GM19438 (cell line): ENCODE measurements around the gene TECRL.

ENCODE experiments used
- ATAC-seq: cut with Tn5 transposase; IDR thresholded peaks from one replicate; pipeline ENCODE4 v1.9.1; 2021; ENCODE audit warnings: low read depth; ENCODE audit not compliant: unreplicated experiment

TECRL gene

DNA sequence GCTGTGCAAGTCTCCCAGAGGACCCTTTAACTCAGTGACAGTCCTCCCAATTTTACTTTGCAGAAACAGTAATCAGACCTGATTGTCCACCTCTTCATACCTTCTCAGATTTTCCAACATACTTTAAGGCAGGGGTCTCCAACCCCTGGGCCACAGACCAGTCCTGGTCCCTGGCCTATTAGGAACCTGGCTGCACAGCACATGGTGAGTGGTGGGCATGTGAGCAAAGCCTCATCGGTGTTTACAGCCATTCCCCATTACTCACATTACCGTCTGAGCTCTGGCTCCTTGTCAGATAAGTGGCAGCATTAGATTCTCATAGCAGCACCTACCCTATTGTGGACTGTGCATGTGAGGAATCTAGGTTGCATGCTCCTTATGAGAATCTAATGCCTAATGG, 74.3 kb downstream of the TECRL start:
- no peak for ATAC-seq

DNA sequence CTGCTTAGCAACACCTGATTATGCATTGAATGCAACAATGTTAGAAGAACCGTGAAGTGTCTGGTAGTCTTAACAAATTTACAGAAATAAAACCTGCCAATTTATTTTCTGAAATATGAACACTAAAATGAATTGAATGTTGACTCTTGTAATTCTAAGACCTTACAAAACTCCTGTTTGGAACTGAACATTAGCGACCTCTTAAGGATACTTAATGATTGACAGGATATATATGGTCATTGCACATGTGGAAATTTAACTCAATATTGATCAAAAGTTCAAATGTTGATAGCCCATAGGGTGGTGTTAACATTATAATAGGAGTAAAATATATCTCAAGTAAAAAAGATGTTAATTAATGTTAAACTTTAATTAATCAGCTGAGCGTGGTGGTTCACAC, 79.1 kb downstream of the TECRL start:
- no peak for ATAC-seq

DNA sequence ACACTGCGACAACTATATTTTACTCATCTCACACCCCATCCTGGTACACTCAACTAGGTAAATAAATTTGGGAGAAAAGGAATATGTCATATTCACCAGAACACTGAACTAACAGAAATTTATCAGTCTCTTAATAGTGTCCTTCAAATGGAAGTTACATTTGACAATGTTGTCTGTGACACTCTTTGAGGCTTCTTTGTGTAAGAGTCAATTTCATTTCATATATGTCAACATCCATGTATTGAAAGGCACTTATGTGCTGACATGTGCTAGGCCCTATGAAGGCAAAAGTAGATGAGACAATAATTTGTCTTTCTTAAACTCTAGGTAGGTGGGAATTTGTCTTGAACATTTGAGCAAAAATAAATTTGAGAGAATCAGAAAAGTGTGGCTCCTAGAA, 82.0 kb downstream of the TECRL start:
- ATAC-seq = no peak

DNA sequence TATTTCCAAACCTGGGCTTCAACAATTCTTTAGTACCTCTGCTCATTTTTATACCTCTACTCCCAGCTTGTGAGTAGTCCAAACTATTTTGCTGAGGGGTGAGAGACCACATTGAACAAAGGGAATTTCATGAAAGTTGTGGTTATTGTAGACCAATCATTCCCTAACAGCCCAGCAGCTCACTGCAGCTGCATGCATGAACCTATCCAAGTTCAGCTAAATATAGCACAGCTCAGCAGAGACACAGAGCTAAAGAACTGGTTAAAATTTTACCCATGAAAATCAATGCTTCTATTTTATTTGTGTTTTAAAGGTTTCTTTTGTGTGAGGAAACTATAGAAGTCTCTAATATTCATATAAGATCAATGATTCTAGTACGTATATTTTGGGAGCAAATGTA, 82.7 kb downstream of the TECRL start:
- no peak for ATAC-seq

DNA sequence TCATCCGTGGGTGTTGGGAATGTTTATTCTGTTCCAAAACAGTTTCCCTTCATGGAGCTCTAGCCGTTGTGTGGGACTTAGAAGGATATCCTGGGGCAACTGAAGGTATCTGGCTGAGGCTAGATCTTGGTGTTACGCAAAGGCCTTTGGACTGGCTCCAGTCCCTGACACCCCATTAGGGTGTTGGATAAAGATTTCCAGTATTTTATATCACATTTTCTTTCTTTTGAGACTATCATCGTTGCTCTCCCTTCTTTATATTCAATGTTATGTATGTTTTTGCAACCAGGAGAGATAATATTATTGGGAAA, 103.0 kb downstream of the TECRL start:
- ATAC-seq = no peak

DNA sequence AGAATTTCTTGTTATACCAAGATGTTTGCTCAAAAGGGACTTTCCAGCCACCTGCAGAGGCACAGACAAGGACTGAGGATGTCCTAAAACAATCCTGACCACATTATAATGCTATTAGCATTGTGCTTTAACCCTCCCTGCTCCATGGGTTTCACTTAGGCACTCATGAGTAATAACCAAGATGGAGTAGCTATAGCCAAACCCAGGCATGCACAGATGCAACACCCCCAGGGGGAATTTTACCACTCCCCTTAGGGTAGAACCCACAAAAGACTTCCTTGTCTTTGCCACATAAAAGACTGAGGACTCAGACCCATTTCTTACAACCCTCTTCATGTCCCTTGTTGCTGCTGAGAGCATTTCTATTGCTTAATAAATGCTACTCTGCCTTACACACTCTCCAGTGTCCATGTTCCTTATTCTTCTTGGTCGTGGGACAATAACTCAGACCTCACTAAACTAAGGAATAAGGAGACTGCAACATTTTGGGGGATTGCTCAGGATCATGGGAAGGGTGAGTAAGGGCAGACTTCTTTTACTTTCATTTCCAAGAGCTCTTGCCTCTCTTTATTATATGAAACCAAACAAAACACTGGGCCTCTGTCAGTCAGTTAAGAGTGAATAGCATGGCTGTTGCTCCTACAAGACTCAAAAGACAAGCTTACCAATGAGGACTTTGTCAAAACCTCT, 103.5 kb downstream of the TECRL start:
- no peak for ATAC-seq

DNA sequence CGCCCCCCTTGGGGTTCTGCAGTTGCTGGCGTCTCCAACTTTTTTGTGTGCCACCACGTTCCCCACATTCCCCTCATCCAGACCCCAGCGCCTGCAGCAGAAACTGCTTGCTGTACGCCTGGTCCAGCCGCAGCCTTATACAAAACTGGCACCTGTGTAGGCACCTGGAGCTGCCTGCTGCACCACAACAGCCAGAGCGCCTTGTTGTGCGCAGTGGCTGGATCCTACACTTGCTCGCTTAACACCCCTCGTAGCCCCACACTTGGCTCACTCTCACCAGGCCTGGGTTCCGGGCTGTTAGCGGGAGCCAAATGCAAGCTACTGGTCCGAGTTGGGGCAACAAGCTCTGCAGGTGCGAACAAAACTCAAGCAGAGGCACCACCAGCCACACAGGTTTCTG, 136.8 kb downstream of the TECRL start:
- no peak for ATAC-seq

DNA sequence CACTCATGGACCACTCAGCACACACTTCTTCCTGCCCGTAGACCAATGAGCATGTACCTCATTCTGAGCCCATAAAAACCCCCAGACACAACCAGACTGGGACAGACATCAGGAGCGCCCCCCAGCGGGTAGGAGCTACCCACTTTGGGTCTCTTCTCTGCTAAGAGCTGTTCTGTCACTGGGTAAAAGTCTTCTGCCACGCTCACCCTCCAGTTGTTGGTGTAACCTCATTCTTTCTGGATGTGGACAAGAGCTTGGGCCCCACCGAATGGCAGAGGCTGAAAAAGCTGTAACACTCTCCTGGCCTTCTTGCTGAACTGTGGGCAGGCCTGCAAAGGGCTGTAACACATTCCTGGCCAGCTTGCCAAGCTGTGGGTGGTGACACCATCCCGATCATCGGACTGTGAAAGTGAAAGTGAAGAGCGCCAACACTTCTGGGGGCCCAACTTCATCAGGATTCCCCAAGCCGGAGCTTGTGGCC, 137.6 kb downstream of the TECRL start:
- ATAC-seq = no peak

DNA sequence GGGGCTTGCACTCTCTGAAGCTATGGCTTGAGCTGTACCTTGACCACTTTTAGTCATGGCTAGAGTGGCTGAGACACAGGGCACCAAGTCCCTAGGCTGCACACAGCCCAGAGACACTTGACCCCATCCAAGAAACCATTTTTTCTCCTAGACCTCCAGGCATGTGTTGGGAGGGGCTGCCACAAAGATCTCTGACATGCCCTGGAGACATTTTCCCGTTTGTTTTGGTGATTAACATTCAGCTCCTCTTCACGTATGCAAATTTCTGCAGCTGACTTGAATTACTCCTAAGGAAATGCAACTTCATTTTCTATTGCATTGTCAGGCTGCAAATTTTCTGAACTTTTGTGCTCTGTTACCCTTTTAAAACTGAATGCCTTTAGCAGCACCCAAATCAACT, 142.6 kb downstream of the TECRL start:
- no peak for ATAC-seq

DNA sequence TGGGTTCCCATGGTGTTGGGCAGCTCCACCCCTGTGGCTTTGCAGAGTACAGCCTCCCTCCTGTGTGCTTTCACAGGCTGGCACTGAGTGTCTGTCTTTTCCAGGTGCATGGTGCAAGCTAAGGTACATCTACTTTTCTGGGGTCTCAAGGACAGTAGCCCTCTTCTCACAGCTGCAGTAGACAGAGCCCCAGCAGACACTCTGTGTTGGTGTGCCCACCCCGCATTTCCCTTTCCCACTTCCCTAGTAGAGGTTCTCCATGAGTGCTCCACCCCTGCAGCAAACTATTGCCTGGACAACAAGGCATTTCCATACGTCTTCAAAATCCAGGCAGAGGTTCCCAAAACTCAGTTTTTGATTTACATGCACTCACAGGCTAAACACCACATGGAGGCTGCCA, 143.0 kb downstream of the TECRL start:
- no peak for ATAC-seq

DNA sequence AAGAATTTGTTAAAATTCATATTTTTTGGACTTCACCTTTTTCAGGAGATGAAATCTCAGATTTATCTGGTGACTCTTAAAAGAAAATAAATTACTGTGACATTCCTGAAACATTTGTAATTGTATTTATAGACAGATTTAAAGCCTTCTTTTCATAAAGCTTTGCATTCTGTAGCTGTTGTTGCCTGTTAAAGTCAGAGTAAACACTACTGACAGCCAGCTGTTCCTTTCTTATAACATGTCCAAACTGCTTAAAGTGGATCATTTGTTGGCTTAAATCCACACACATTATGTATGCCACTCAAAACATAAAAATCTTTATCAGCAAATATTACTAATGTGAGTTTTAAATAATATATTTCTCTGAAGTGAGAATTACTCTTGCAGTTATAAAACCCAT, 157.5 kb downstream of the TECRL start:
- ATAC-seq = no peak

DNA sequence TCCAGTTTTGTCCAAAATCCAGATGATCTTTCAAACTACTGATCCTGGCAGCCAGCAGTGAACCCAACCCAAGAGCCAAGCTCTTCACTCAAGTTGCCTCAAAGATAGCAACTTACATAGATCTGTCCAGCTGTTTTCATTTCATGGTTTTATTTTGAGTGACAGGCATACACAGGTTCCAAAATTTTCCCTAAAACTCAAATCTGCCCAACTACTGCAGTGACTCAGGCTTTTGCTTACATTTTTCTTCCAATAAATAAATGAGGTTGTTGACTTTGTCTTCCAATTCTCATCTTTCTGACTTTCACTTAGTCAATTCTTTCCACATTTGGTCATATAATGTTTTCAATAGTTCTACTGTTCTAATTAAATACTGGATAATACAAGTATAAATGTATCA, 158.8 kb downstream of the TECRL start:
- no peak for ATAC-seq

DNA sequence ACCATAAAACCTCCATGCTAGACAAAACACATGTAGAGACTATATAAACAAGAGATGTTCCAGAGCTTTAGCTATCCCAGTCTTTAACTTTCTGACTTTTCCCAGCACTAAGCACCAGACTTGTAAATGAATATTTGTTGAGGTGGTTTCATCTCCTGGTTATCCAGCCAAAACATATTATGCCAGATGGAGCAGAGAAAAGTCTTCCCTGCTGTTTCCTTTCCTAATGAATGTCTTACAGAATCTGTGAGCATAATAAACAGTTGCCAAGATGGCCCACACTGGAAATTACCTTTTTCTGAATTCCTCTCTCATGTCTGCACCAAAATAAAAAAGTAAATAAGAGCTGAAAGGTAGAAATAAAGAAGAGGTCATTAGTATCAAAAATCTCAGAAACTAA, 159.2 kb downstream of the TECRL start:
- ATAC-seq = no peak

DNA sequence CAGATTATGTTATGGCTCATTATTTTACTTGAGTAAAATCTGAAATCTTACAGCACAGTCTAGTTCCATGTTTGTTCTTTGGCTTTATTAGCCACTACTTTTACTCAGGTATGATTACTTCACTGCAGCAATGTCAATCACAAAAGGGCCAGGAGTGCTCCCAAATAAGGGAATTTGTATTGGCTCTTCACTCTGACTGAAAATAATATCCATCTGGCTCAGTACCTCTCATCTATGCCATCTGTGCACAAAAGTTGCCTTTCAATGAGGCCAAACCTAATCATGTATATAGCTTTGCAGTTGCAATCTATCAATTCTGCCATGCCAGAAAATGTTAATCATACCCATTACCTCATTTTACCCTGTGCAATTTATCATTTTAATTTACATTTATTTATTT, 161.1 kb downstream of the TECRL start:
- ATAC-seq = no peak

DNA sequence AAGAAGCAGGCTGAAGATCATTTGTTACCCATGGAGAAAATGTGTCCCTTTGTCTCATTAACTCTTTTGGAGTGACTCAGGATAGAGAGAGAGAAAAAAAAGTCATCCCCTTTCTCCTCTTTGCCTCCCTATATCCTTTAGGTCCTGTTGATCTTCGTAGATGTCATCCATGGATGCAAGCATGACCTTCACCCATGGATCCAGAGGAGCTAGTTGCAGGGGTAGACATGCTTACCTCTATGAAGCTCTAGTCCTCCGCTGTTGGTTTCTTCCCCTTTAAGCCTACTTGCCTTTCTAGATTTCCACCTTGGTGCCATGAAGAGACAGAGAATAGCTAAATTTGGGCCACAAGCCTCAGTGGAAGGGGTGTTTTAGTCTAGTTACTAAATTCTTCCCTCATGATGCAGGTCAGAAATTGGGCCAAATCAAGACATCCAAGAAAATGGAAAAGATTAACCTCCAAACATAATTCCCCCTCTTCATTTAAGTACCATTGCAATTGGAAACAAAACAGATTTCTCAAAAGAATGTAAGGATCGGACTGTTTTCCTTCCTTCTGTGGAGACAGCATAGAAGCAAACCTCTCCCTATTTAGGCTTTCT, 178.4 kb downstream of the TECRL start:
- ATAC-seq = no peak
